Endodermal cell (in vitro differentiated cells): ENCODE results near the gene ZBTB7C. TPM values are rescaled to one million over a fixed set of nuclear protein-coding genes. Genes with fewer than 3 reads are reported as not detected.

Experiments
- DNase-seq: peaks from one replicate; pipeline ENCODE4 v3.0.0-alpha.2; 2017
- H3K27ac ChIP-seq: 2 replicates; pipeline ENCODE4 v1.5.1; 2013; ENCODE audit warnings: mild to moderate bottlenecking, low read depth, low read length, moderate library complexity
- H3K27me3 ChIP-seq: 2 replicates; pipeline ENCODE4 v1.6.1; 2013; ENCODE audit warnings: mild to moderate bottlenecking, low read length, moderate library complexity; ENCODE audit not compliant: insufficient read depth, control insufficient read depth, poor library complexity, severe bottlenecking
- H3K36me3 ChIP-seq: 2 replicates; pipeline ENCODE4 v1.7.0; 2013; ENCODE audit warnings: mild to moderate bottlenecking, low read length, moderate library complexity; ENCODE audit not compliant: control insufficient read depth, insufficient read depth
- H3K4me1 ChIP-seq: one replicate; pipeline ENCODE4 v1.7.0; 2013; ENCODE audit warnings: low read length; ENCODE audit not compliant: control insufficient read depth, insufficient read depth
- H3K4me3 ChIP-seq: 2 replicates; pipeline ENCODE4 v1.5.1; 2013; ENCODE audit warnings: mild to moderate bottlenecking, low read length, moderate library complexity
- H3K9ac ChIP-seq: 2 replicates; pipeline ENCODE4 v1.6.1; 2013; ENCODE audit warnings: mild to moderate bottlenecking, low read length, moderate library complexity; ENCODE audit not compliant: poor library complexity, severe bottlenecking; ENCODE audit errors: extremely low read depth
- H3K9me3 ChIP-seq: 2 replicates; pipeline ENCODE4 v1.6.1; 2013; ENCODE audit warnings: mild to moderate bottlenecking, low read length, moderate library complexity; ENCODE audit not compliant: control insufficient read depth
- H3K27ac Mint-ChIP-seq: 2 replicates; pipeline ENCODE4 v1.8.0; 2020; ENCODE audit warnings: mixed read lengths
- H3K27me3 Mint-ChIP-seq: 2 replicates; pipeline ENCODE4 v1.8.0; 2021; ENCODE audit warnings: mild to moderate bottlenecking, mixed read lengths; ENCODE audit not compliant: insufficient read depth
- H3K36me3 Mint-ChIP-seq: 2 replicates; pipeline ENCODE4 v1.8.0; 2020; ENCODE audit warnings: low read depth, mixed read lengths
- H3K4me1 Mint-ChIP-seq: 2 replicates; pipeline ENCODE4 v1.8.0; 2020; ENCODE audit warnings: mixed read lengths
- H3K4me3 Mint-ChIP-seq: 2 replicates; pipeline ENCODE4 v1.8.0; 2020; ENCODE audit warnings: mild to moderate bottlenecking, moderate library complexity, mixed read lengths
- H3K9me3 Mint-ChIP-seq: 2 replicates; pipeline ENCODE4 v1.8.0; 2020; ENCODE audit warnings: mild to moderate bottlenecking, mixed read lengths
- CTCF ChIP-seq: fragments of 200-600 bp; sonication (generic); conservative IDR thresholded peaks from 2 replicates; pipeline ENCODE4 v1.5.0; 2021; ENCODE audit warnings: antibody characterized with exemption, mild to moderate bottlenecking
- WGBS, 2 experiments: methylation state at CpG; one replicate each; pipeline versions ENCODE4 v1.1.5 to v1.1.7; 2013; ENCODE audit warnings: missing lambda C conversion rate in 2 of 2, mixed read lengths in 1 of 2; ENCODE audit not compliant: insufficient coverage in 1 of 2, insufficient read length in 1 of 2; 5-methylcytosine and 5-hydroxymethylcytosine counted together
- total RNA-seq, 2 donors: library from RNA; stranded (reverse); fragmentation: NEBNext Ultra II Directional in 1 of 2; extraction: Animal tissue kit (Norgen Biotek cat#: 25700) in 1 of 2; gene quantifications; 2 replicates in 1 of 2; 3 replicates in 1 of 2; pipeline ENCODE4 v1.2.1, GENCODE V29; 2021

Gene ZBTB7C
- total RNA-seq, 2 donors from 2014 or later = 0.31 to 0.62 TPM

DNA sequence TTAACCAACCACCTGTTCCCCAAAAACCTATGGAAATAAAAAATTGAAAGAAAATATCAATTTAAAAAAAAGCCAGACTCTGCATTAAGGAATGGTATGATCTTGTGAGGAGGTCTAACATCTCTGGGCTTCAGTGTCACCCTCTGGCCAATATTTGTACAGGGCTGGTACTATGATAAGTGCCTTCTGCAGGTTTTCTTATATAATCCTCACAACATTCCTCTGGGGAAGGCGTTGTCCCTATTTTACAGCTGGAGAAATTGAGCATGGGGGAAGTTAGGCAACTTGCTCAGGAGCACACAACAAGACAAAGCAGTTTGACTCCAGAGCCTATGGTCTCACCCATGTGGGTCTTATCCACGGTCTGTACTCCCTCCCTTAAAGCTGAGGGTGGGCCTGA is 86.0 kb downstream of the ZBTB7C start:
- Mint-ChIP-seq H3K4me3 (no peak overlapping the region), H3K4me1 (peaks cover 35% of the 10 kb centered on the region), H3K27ac (no peak overlapping the region), H3K9me3 (no peaks in the 10 kb centered on the region), H3K36me3 (no peaks in the 10 kb centered on the region), H3K27me3 (peaks cover 2% of the 10 kb centered on the region)
- Histone ChIP-seq H3K27ac (no peak overlapping the region), H3K36me3 (no peaks in the 10 kb centered on the region), H3K4me1 (peaks cover 11% of the 10 kb centered on the region), H3K4me3 (no peak overlapping the region), H3K27me3 (no peaks in the 10 kb centered on the region), H3K9ac (no peak overlapping the region), H3K9me3 (no peaks in the 10 kb centered on the region)
- no peak for DNase-seq
- TF ChIP-seq CTCF = no peak
- 97 to 100% methylated on average over 1 to 2 of the region's 2 CpGs for WGBS, 2 experiments

- Histone ChIP-seq H3K27ac (no peak overlapping the region), H3K9me3 (no peaks in the 10 kb centered on the region), H3K4me1 (peaks cover 12% of the 10 kb centered on the region), H3K9ac (no peak overlapping the region), H3K4me3 (no peak overlapping the region), H3K27me3 (no peaks in the 10 kb centered on the region), H3K36me3 (no peaks in the 10 kb centered on the region)
- H3K27me3 Mint-ChIP-seq = peaks cover 2% of the 10 kb centered on the region
- H3K4me1 Mint-ChIP-seq = peaks cover 36% of the 10 kb centered on the region
- H3K4me3 Mint-ChIP-seq = no peak overlapping the region
- H3K9me3 Mint-ChIP-seq = no peaks in the 10 kb centered on the region
- no peak overlapping the region for H3K27ac Mint-ChIP-seq
- 93% methylated on average over 7 of the region's 7 CpGs; no CpG with 5 or more reads in 1 of the 2 experiments for WGBS, 2 experiments
- DNase-seq = no peak
- no peak for TF ChIP-seq CTCF
- H3K36me3 Mint-ChIP-seq = no peaks in the 10 kb centered on the region
These were observed 87.6 kb downstream of the ZBTB7C start for GRCh38 chr18:48321536-48321935.

GRCh38 chr18:48321121-48321520 is 88.1 kb downstream of the ZBTB7C start:
- Mint-ChIP-seq H3K9me3 (no peaks in the 10 kb centered on the region), H3K27me3 (peaks cover 3% of the 10 kb centered on the region), H3K4me1 (peaks cover 36% of the 10 kb centered on the region), H3K4me3 (no peak overlapping the region), H3K36me3 (no peaks in the 10 kb centered on the region), H3K27ac (no peak overlapping the region)
- Histone ChIP-seq H3K9me3 (no peaks in the 10 kb centered on the region), H3K9ac (no peak overlapping the region), H3K27me3 (no peaks in the 10 kb centered on the region), H3K4me3 (no peak overlapping the region), H3K36me3 (no peaks in the 10 kb centered on the region), H3K27ac (no peak overlapping the region), H3K4me1 (peaks cover 12% of the 10 kb centered on the region)
- DNase-seq = no peak
- WGBS, 2 experiments = 93 to 95% methylated on average over 3 of the region's 3 CpGs
- no peak for TF ChIP-seq CTCF
